K562 (cell line): ENCODE measurements around the gene GALNT18. TPM values are rescaled to one million over a fixed set of nuclear protein-coding genes. Genes with fewer than 3 reads are reported as not detected.

Experiments
- ATAC-seq: fragments of 200-7000 bp; cut with Tn5 transposase; 3 replicates; pipeline ENCODE4 v1.9.1; 2020; ENCODE audit warnings: moderate library complexity
- BruUV-seq: library from RNA; stranded (reverse); fragments of 400-500 nt; replicated peaks from 2 replicates; lab custom pipeline; 2021; lab: Mats Ljungman, UMichigan
- CTCF ChIA-PET: fragments of 300-600 bp; formaldehyde crosslinking; extraction: SDS; loops from one replicate; lab custom pipeline; 2021; ENCODE audit warnings: low intra/inter-chr PET ratio; lab: Yijun Ruan, JAX
- POLR2A ChIA-PET: fragments of 300-600, 350-650 bp; sonication (Branson Sonifier 250); formaldehyde crosslinking; extraction: SDS; loops from one replicate; lab custom pipeline; 2021; ENCODE audit warnings: antibody characterized with exemption, inconsistent platforms; lab: Yijun Ruan, JAX
- DNase-seq, 4 experiments: peaks; one replicate each; pipeline versions ENCODE4 v3.0.0 to v3.0.0-alpha.2; 2011 to 2018; ENCODE audit warnings: low spot score in 3 of 4, mixed read lengths in 3 of 4; ENCODE audit errors: extremely low read depth in 1 of 4
- FAIRE-seq: peaks from 2 replicates; lab custom pipeline; 2011; peaks lifted over from hg19 to GRCh38; lab: Jason Lieb, UNC
- H2AFZ ChIP-seq: 2 replicates; pipeline ENCODE4 v1.6.0; 2011; ENCODE audit warnings: low read depth, low read length, control low read depth, inconsistent platforms
- H3K27ac ChIP-seq: fragments of 200-600 bp; 3 replicates; pipeline ENCODE4 v1.8.0; 2011; ENCODE audit warnings: low read depth, mild to moderate bottlenecking, control low read depth, inconsistent platforms, low read length, moderate library complexity, mixed read lengths; ENCODE audit errors: extremely low read depth
- H3K27me3 ChIP-seq, 2 experiments: fragments of 300-600 bp in 1 of 2; 2 replicates in 1 of 2; 3 replicates in 1 of 2; pipeline versions ENCODE4 v1.6.0 to v1.8.0; 2011; ENCODE audit warnings: inconsistent platforms in 2 of 2, low read length in 2 of 2, mild to moderate bottlenecking in 1 of 2, mixed read lengths in 1 of 2, moderate library complexity in 1 of 2; ENCODE audit not compliant: control insufficient read depth in 2 of 2, insufficient read depth in 2 of 2
- H3K36me3 ChIP-seq: fragments of 300-600 bp; 3 replicates; pipeline ENCODE4 v1.8.0; 2011; ENCODE audit warnings: mild to moderate bottlenecking, low read length, inconsistent platforms; ENCODE audit not compliant: control insufficient read depth, insufficient read depth
- H3K4me1 ChIP-seq, 2 experiments: fragments of 200-600 bp in 1 of 2; replicated peaks in 1 of 2; 2 replicates in 1 of 2; 3 replicates in 1 of 2; pipeline versions ENCODE4 v1.5.1 to v1.8.0; 2011; ENCODE audit warnings: inconsistent platforms in 2 of 2, low read length in 2 of 2, mild to moderate bottlenecking in 1 of 2, mixed read lengths in 1 of 2, moderate library complexity in 1 of 2; ENCODE audit not compliant: control insufficient read depth in 2 of 2, insufficient read depth in 2 of 2
- H3K4me2 ChIP-seq: 2 replicates; pipeline ENCODE4 v1.6.1; 2011; ENCODE audit warnings: low read length, control low read depth, inconsistent platforms, mixed read lengths; ENCODE audit not compliant: insufficient read depth
- H3K4me3 ChIP-seq: fragments of 200-600 bp; sonication (generic), shearing (Covaris generic); 2 replicates; pipeline ENCODE4 v1.5.1; 2016; ENCODE audit warnings: control low read depth, inconsistent platforms
- H3K79me2 ChIP-seq: fragments of 200-600 bp; 3 replicates; pipeline ENCODE4 v1.8.0; 2011; ENCODE audit warnings: low read length, inconsistent platforms; ENCODE audit not compliant: control insufficient read depth, insufficient read depth
- H3K9ac ChIP-seq, 2 experiments: 2 replicates each; pipeline versions ENCODE4 v1.6.0 to v1.6.1; 2011; ENCODE audit warnings: low read depth in 2 of 2, low read length in 2 of 2, control low read depth in 1 of 2, inconsistent platforms in 1 of 2, mild to moderate bottlenecking in 1 of 2, mixed read lengths in 1 of 2; ENCODE audit not compliant: insufficient read depth in 1 of 2
- H3K9me1 ChIP-seq: one replicate; pipeline ENCODE4 v1.6.0; 2011; ENCODE audit warnings: inconsistent platforms, mild to moderate bottlenecking, low read length, moderate library complexity; ENCODE audit not compliant: control insufficient read depth, insufficient read depth
- H3K9me3 ChIP-seq: replicated peaks from 2 replicates; pipeline ENCODE4 v1.5.1; 2011; ENCODE audit warnings: low read depth, low read length, inconsistent platforms; ENCODE audit not compliant: control insufficient read depth, insufficient read depth
- H4K20me1 ChIP-seq: replicated peaks from 2 replicates; pipeline ENCODE4 v1.6.1; 2011; ENCODE audit warnings: low read length, inconsistent platforms, mixed read lengths; ENCODE audit not compliant: control insufficient read depth, insufficient read depth
- ARID1B ChIP-seq: fragments of 450-650 bp; IDR thresholded peaks from 2 replicates; pipeline ENCODE4 v1.6.1; 2016; ENCODE audit warnings: antibody characterized with exemption, mild to moderate bottlenecking, inconsistent platforms
- CEBPB ChIP-seq: fragments of 450-650 bp; IDR thresholded peaks from 2 replicates; pipeline ENCODE4 v1.6.1; 2016; ENCODE audit warnings: missing genetic modification characterization, missing compliant biosample characterization
- CREB1 ChIP-seq, 2 experiments: sonication (generic) in 1 of 2; formaldehyde crosslinking in 1 of 2; IDR thresholded peaks; 2 replicates each; pipeline versions ENCODE4 v1.6.1 to v1.8.0; 2012 to 2022; ENCODE audit warnings: inconsistent platforms in 1 of 2, mild to moderate bottlenecking in 1 of 2, missing genetic modification reagents in 1 of 2, moderate library complexity in 1 of 2
- DNMT1 ChIP-seq: fragments of 450-650 bp; IDR thresholded peaks from 2 replicates; pipeline ENCODE4 v1.6.1; 2016; ENCODE audit warnings: antibody characterized with exemption, mild to moderate bottlenecking
- ELK3 ChIP-seq: fragments of 450-650 bp; formaldehyde crosslinking; IDR thresholded peaks from 2 replicates; pipeline ENCODE4 v1.4.0; 2020; ENCODE audit warnings: mild to moderate bottlenecking
- ETV1 ChIP-seq: fragments of 450-650 bp; conservative IDR thresholded peaks from 2 replicates; pipeline ENCODE4 v1.6.1; 2016; ENCODE audit warnings: missing genetic modification characterization, control low read depth, low read depth, missing compliant biosample characterization
- FOXJ2 ChIP-seq: fragments of 200-800 bp; sonication (Bioruptor generic); IDR thresholded peaks from 2 replicates; pipeline ENCODE4 v1.6.1; 2016; ENCODE audit warnings: missing genetic modification characterization, missing compliant biosample characterization
- HMGXB4 ChIP-seq: sonication (generic); formaldehyde crosslinking; IDR thresholded peaks from 2 replicates; pipeline ENCODE4 v1.8.1; 2023; ENCODE audit warnings: mild to moderate bottlenecking, missing genetic modification reagents
- MXD1 ChIP-seq: fragments of 250-450 bp; sonication (Bioruptor Pico); IDR thresholded peaks from 2 replicates; pipeline ENCODE4 v1.8.0; 2021; ENCODE audit warnings: borderline replicate concordance, mild to moderate bottlenecking, moderate library complexity; ENCODE audit not compliant: poor library complexity, severe bottlenecking
- NFE2 ChIP-seq: IDR thresholded peaks from 2 replicates; pipeline ENCODE4 v1.6.1; 2014; ENCODE audit warnings: antibody characterized with exemption, low read depth
- PTRF ChIP-seq: fragments of 450-650 bp; IDR thresholded peaks from 2 replicates; pipeline ENCODE4 v1.6.1; 2016; ENCODE audit warnings: mild to moderate bottlenecking, missing genetic modification characterization, missing compliant biosample characterization
- SETDB1 ChIP-seq: IDR thresholded peaks from one replicate; pipeline ENCODE4 v1.6.1; 2012; ENCODE audit warnings: low read length, control low read depth, inconsistent platforms
- SNAPC5 ChIP-seq: fragments of 250-450 bp; sonication (Bioruptor Pico); IDR thresholded peaks from 2 replicates; pipeline ENCODE4 v1.8.0; 2021; ENCODE audit warnings: moderate library complexity, mild to moderate bottlenecking, inconsistent platforms
- SP2 ChIP-seq: IDR thresholded peaks from 2 replicates; pipeline ENCODE4 v1.6.1; 2011; ENCODE audit warnings: mild to moderate bottlenecking, low read depth, low read length, moderate library complexity; ENCODE audit not compliant: poor library complexity, severe bottlenecking; ENCODE audit errors: extremely low read depth
- TGIF2 ChIP-seq: sonication (generic); formaldehyde crosslinking; IDR thresholded peaks from 2 replicates; pipeline ENCODE4 v1.8.1; 2022; ENCODE audit warnings: mild to moderate bottlenecking, missing genetic modification reagents, moderate library complexity
- YY1 ChIP-seq, 3 experiments: IDR thresholded peaks; 2 replicates each; pipeline ENCODE4 v1.6.1; 2011; ENCODE audit warnings: low read length in 2 of 3, mild to moderate bottlenecking in 2 of 3, moderate library complexity in 2 of 3, borderline replicate concordance in 1 of 3, control low read depth in 1 of 3, low read depth in 1 of 3; ENCODE audit not compliant: insufficient read depth in 3 of 3, insufficient replicate concordance in 2 of 3, control insufficient read depth in 1 of 3, insufficient read length in 1 of 3; ENCODE audit errors: extremely low read depth in 1 of 3
- ZKSCAN8 ChIP-seq: fragments of 200-800 bp; sonication (Bioruptor generic); IDR thresholded peaks from 2 replicates; pipeline ENCODE4 v1.6.1; 2016; ENCODE audit warnings: missing genetic modification characterization, missing compliant biosample characterization
- ZNF143 ChIP-seq: sonication (generic); formaldehyde crosslinking; IDR thresholded peaks from 2 replicates; pipeline ENCODE4 v1.9.0; 2022; ENCODE audit warnings: mild to moderate bottlenecking, missing genetic modification reagents
- WGBS: fragments of 100-300 bp; shearing (Covaris generic); methylation state at CpG from one replicate; pipeline ENCODE4 v1.1.6; 2016; ENCODE audit warnings: low coverage, mixed read lengths; ENCODE audit not compliant: insufficient coverage; ENCODE audit errors: missing lambda C conversion rate; 5-methylcytosine and 5-hydroxymethylcytosine counted together
- in situ Hi-C: fragments of 300-500 bp; cut with MboI; formaldehyde crosslinking; loops from 4 replicates; pipeline ENCODE4 v1.15.0; 2018; ENCODE audit warnings: inconsistent platforms, mixed read lengths
- intact Hi-C: fragments of 100-400 bp; cut with micrococcal nuclease; formaldehyde crosslinking; loops from 2 replicates; pipeline ENCODE4 v1.14.2; 2022
- polyA plus RNA-seq, 8 experiments: library from polyadenylated mRNA; depleted of rRNA in 4 of 8; stranded (reverse) in 5 of 8; unstranded in 3 of 8; fragments of >200 nt; fragmentation: Nextera tagmentation in 2 of 8; fragmentation: Illumina TruSeq in 1 of 8; extraction: Ambion mirVana in 2 of 8; extraction: Trizol in 1 of 8; gene quantifications; 2 replicates each; pipeline versions ENCODE4 v1.2.1 to v1.2.3, GENCODE V29; 2011 to 2014; ENCODE audit warnings: inconsistent platforms in 1 of 8, missing spikeins in 1 of 8
- total RNA-seq, 7 experiments: library from RNA; depleted of rRNA in 6 of 7; stranded (reverse); fragments of >200 nt in 6 of 7; fragmentation: Illumina TruSeq in 2 of 7; extraction: Trizol in 2 of 7; gene quantifications; 2 replicates each; pipeline versions ENCODE4 v1.2.1 to v1.2.3, GENCODE V29; 2011 to 2021; ENCODE audit warnings: low replicate concordance in 1 of 7

Gene GALNT18
- total and polyA plus RNA-seq, 9 of the 15 experiments (the other 6 are each of a cell fraction or from before 2014, with no cell fraction given) = not detected

- no peak for TF ChIP-seq PTRF
- no peak for TF ChIP-seq SP2
- no peak for TF ChIP-seq SNAPC5 (CRISPR knock-in tag)
- TF ChIP-seq DNMT1 = no peak
- TF ChIP-seq TGIF2 (CRISPR knock-in tag) = no peak
- TF ChIP-seq ETV1 (tag) = no peak
- no peak for TF ChIP-seq ZKSCAN8 (CRISPR knock-in tag)
These were observed 180.7 kb downstream of the GALNT18 start (continued) for GRCh38 chr11:11441091-11441490.

GRCh38 chr11:11440144-11440543 lies 181.7 kb downstream of the GALNT18 start:
- ATAC-seq (no peak), DNase-seq (no peak), FAIRE-seq (no peak)
- no peak overlapping the region for H2AFZ ChIP-seq
- no peak overlapping the region for H3K4me3 ChIP-seq
- H3K79me2 ChIP-seq = no peaks in the 10 kb centered on the region
- WGBS = 0% methylated on average over 6 of the region's 6 CpGs
- no peaks in the 10 kb centered on the region for H3K36me3 ChIP-seq
- no peak overlapping the region for H3K27ac ChIP-seq
- H3K27me3 ChIP-seq = peaks cover 4 to 44% of the 10 kb centered on the region in 2 experiments; a peak in 3 of 5 replicates
- no peak overlapping the region for H3K4me2 ChIP-seq
- no TSS peak for BruUV-seq
- H3K9me3 ChIP-seq = no peaks in the 10 kb centered on the region
- intact Hi-C loops (no loop called here), in situ Hi-C loops (no loop called here)
- ChIA-PET POLR2A (no interaction called here), CTCF (no interaction called here)
- H4K20me1 ChIP-seq = no peaks in the 10 kb centered on the region; the same call in 1 of the 2 replicates
- no peaks in the 10 kb centered on the region for H3K4me1 ChIP-seq
- H3K9ac ChIP-seq = no peak overlapping the region
- H3K9me1 ChIP-seq = no peaks in the 10 kb centered on the region
- TF ChIP-seq ELK3 (CRISPR knock-in tag) = no peak
- TF ChIP-seq SETDB1 = no peak
- no peak for TF ChIP-seq CEBPB (tag)
- no peak for TF ChIP-seq YY1 (IDR thresholded peaks at IDR 0.05; ENCODE audit: borderline replicate concordance in 1 of 3, control insufficient read depth in 1 of 3, extremely low read depth in 1 of 3, insufficient read depth in 3 of 3, insufficient read length in 1 of 3, insufficient replicate concordance in 2 of 3, low read depth in 1 of 3, low read length in 2 of 3)
- TF ChIP-seq CREB1 (IDR thresholded peaks at IDR 0.05) = no peak
- no peak for TF ChIP-seq CREB1 (CRISPR knock-in tag; IDR thresholded peaks at IDR 0.05)
- no peak for TF ChIP-seq FOXJ2
- TF ChIP-seq MXD1 = no peak
- no peak for TF ChIP-seq ZNF143 (CRISPR knock-in tag)
- TF ChIP-seq ZKSCAN8 (CRISPR knock-in tag) = no peak
- no peak for TF ChIP-seq HMGXB4 (CRISPR knock-in tag)
- TF ChIP-seq ARID1B = no peak
- TF ChIP-seq NFE2 = no peak
